GM23338 (cell line): Measurements from ENCODE around the gene AZIN2. TPM values are rescaled to one million over a fixed set of nuclear protein-coding genes. Genes with fewer than 3 reads are reported as not detected.

Experiments used
- ATAC-seq: fragments of 200-7000 bp; cut with Tn5 transposase; 3 replicates; pipeline ENCODE4 v1.9.1; 2020
- DNase-seq: peaks from one replicate; pipeline ENCODE4 v3.0.0-alpha.2; 2015; ENCODE audit warnings: low spot score
- H2AFZ ChIP-seq: fragments of 200-600 bp; sonication (generic); 2 replicates; pipeline ENCODE4 v1.8.0; 2016; ENCODE audit warnings: antibody characterized with exemption, mild to moderate bottlenecking, moderate library complexity
- H3F3A ChIP-seq: fragments of 200-600 bp; sonication (generic); replicated peaks from 2 replicates; pipeline ENCODE4 v1.8.0; 2017; ENCODE audit warnings: antibody characterized with exemption, mixed run types, low read depth
- H3K27ac ChIP-seq: fragments of 200-600 bp; sonication (generic); 2 replicates; pipeline ENCODE4 v1.6.1; 2016; ENCODE audit warnings: low read depth
- H3K27me3 ChIP-seq: fragments of 200-600 bp; sonication (generic); 2 replicates; pipeline ENCODE4 v1.8.0; 2016; ENCODE audit warnings: mild to moderate bottlenecking, mixed run types, moderate library complexity; ENCODE audit not compliant: insufficient read depth
- H3K36me3 ChIP-seq: fragments of 200-600 bp; sonication (generic); 2 replicates; pipeline ENCODE4 v1.8.0; 2016; ENCODE audit warnings: mild to moderate bottlenecking; ENCODE audit not compliant: insufficient read depth
- H3K4me1 ChIP-seq: fragments of 200-600 bp; sonication (generic); 2 replicates; pipeline ENCODE4 v1.8.0; 2016; ENCODE audit warnings: mild to moderate bottlenecking, moderate library complexity; ENCODE audit not compliant: insufficient read depth
- H3K4me2 ChIP-seq: fragments of 200-600 bp; sonication (generic); 2 replicates; pipeline ENCODE4 v1.7.1; 2017; ENCODE audit warnings: mixed run types
- H3K4me3 ChIP-seq: fragments of 200-600 bp; sonication (generic); 2 replicates; pipeline ENCODE4 v1.6.1; 2016; ENCODE audit warnings: mixed run types
- H3K79me2 ChIP-seq: fragments of 200-600 bp; sonication (generic); replicated peaks from 2 replicates; pipeline ENCODE4 v1.8.0; 2017; ENCODE audit warnings: mild to moderate bottlenecking; ENCODE audit not compliant: insufficient read depth
- H3K9me2 ChIP-seq: fragments of 200-600 bp; sonication (generic); 2 replicates; pipeline ENCODE4 v1.8.0; 2017; ENCODE audit not compliant: insufficient read depth
- H4K20me1 ChIP-seq: fragments of 200-600 bp; sonication (generic); replicated peaks from 2 replicates; pipeline ENCODE4 v1.8.0; 2017; ENCODE audit warnings: mild to moderate bottlenecking; ENCODE audit not compliant: insufficient read depth
- H3K27ac Mint-ChIP-seq: 2 replicates; pipeline ENCODE4 v1.8.0; 2020; ENCODE audit warnings: inconsistent platforms, mild to moderate bottlenecking, moderate library complexity, mixed read lengths
- H3K27me3 Mint-ChIP-seq: 3 replicates; pipeline ENCODE4 v1.8.0; 2022; ENCODE audit warnings: low read depth, mild to moderate bottlenecking, moderate library complexity, mixed read lengths, inconsistent platforms; ENCODE audit not compliant: insufficient read depth, poor library complexity
- H3K36me3 Mint-ChIP-seq: 3 replicates; pipeline ENCODE4 v1.8.0; 2021; ENCODE audit warnings: low read depth, mild to moderate bottlenecking, inconsistent platforms, moderate library complexity, mixed read lengths
- H3K4me1 Mint-ChIP-seq: 3 replicates; pipeline ENCODE4 v1.8.0; 2020; ENCODE audit warnings: mild to moderate bottlenecking, inconsistent platforms, mixed read lengths
- H3K4me3 Mint-ChIP-seq: 3 replicates; pipeline ENCODE4 v1.8.0; 2021; ENCODE audit warnings: moderate library complexity, mild to moderate bottlenecking, inconsistent platforms, mixed read lengths
- H3K9me3 Mint-ChIP-seq: 3 replicates; pipeline ENCODE4 v1.8.0; 2020; ENCODE audit warnings: moderate library complexity, mild to moderate bottlenecking, inconsistent platforms, mixed read lengths
- EZH2 ChIP-seq: fragments of 200-600 bp; sonication (generic); IDR thresholded peaks from one replicate; pipeline ENCODE4 v1.8.0; 2017; ENCODE audit warnings: antibody characterized with exemption, mild to moderate bottlenecking, low read depth; ENCODE audit not compliant: unreplicated experiment
- JUNB ChIP-seq: IDR thresholded peaks from one replicate; pipeline ENCODE4 v1.6.1; 2016; ENCODE audit warnings: antibody characterized with exemption; ENCODE audit not compliant: unreplicated experiment
- NANOG ChIP-seq: IDR thresholded peaks from 2 replicates; pipeline ENCODE4 v1.6.1; 2016; ENCODE audit warnings: antibody characterized with exemption, borderline replicate concordance
- POLR2AphosphoS5 ChIP-seq: IDR thresholded peaks from 2 replicates; pipeline ENCODE4 v1.6.1; 2016; ENCODE audit warnings: antibody characterized with exemption, low read depth
- STAT1 ChIP-seq: IDR thresholded peaks from one replicate; pipeline ENCODE4 v1.6.1; 2016; ENCODE audit warnings: antibody characterized with exemption; ENCODE audit not compliant: unreplicated experiment
- ZNF114 ChIP-seq: fragments of 250-450 bp; sonication (Bioruptor Pico); IDR thresholded peaks from 2 replicates; pipeline ENCODE4 v1.5.0; 2020; ENCODE audit warnings: mild to moderate bottlenecking, moderate library complexity
- ZNF331 ChIP-seq: fragments of 250-450 bp; sonication (Bioruptor Pico); IDR thresholded peaks from 2 replicates; pipeline ENCODE4 v1.5.0; 2020; ENCODE audit warnings: low read depth, mild to moderate bottlenecking, moderate library complexity
- ZNF462 ChIP-seq: fragments of 250-450 bp; sonication (Bioruptor Pico); IDR thresholded peaks from 2 replicates; pipeline ENCODE4 v1.5.0; 2020; ENCODE audit warnings: mild to moderate bottlenecking, moderate library complexity
- polyA plus RNA-seq: library from polyadenylated mRNA; unstranded; fragments of >200 nt; fragmentation: Nextera tagmentation; extraction: Ambion mirVana; gene quantifications from 2 replicates; pipeline ENCODE4 v1.2.1, GENCODE V29; 2016
- total RNA-seq: library from RNA; depleted of rRNA; stranded (reverse); fragments of >200 nt; shearing (Covaris generic); gene quantifications from 2 replicates; pipeline ENCODE4 v1.2.3, GENCODE V29; 2014

The AZIN2 gene
- total and polyA plus RNA-seq, 2 experiments from 2014 or later, result 0.37 to 1.2 TPM

- TF ChIP-seq JUNB, result no peak
- no peak for TF ChIP-seq ZNF462 (CRISPR knock-in tag)
- no peak for TF ChIP-seq ZNF114 (CRISPR knock-in tag)
- TF ChIP-seq EZH2, result no peak
- TF ChIP-seq POLR2AphosphoS5, result no peak
- no peak for TF ChIP-seq NANOG
- no peak for TF ChIP-seq ZNF331 (CRISPR knock-in tag)
Measured at GRCh38 chr1:33047290-33047689, 33.7 kb upstream of the AZIN2 start (continued).

GRCh38 chr1:33047839-33048305 lies 33.1 kb upstream of the AZIN2 start:
- Histone ChIP-seq H3K36me3 (no peaks in the 10 kb centered on the region), H3K27ac (no peak overlapping the region), H3K4me3 (no peak overlapping the region), H3K27me3 (no peaks in the 10 kb centered on the region), H3K9me2 (0 out of 2 replicates have a peak, but pooled peaks cover 3% of the 10 kb centered on the region), H3K4me1 (peaks cover 3% of the 10 kb centered on the region; the same call in 1 of the 2 replicates), H4K20me1 (no peaks in the 10 kb centered on the region), H3F3A (no peaks in the 10 kb centered on the region), H3K4me2 (no peak overlapping the region), H3K79me2 (no peaks in the 10 kb centered on the region), H2AFZ (no peak overlapping the region)
- Mint-ChIP-seq H3K36me3 (peaks cover 7% of the 10 kb centered on the region), H3K27me3 (no peaks in the 10 kb centered on the region), H3K4me1 (peaks cover 12% of the 10 kb centered on the region; the same call in 2 of the 3 replicates), H3K4me3 (no peak overlapping the region), H3K27ac (no peak overlapping the region), H3K9me3 (peaks cover 11% of the 10 kb centered on the region)
- no peak for DNase-seq
- ATAC-seq, result no peak
- no peak for TF ChIP-seq STAT1
- TF ChIP-seq JUNB, result no peak
- TF ChIP-seq ZNF462 (CRISPR knock-in tag), result no peak
- no peak for TF ChIP-seq POLR2AphosphoS5
- no peak for TF ChIP-seq EZH2
- TF ChIP-seq ZNF114 (CRISPR knock-in tag), result no peak
